Measurements from ENCODE around the gene STRN4.
"Not testable (repeated sequence)": the region's sequence is repeated elsewhere in the genome, so short reads cannot be mapped to it uniquely, and the experiment has no call there.

Gene STRN4

DNA sequence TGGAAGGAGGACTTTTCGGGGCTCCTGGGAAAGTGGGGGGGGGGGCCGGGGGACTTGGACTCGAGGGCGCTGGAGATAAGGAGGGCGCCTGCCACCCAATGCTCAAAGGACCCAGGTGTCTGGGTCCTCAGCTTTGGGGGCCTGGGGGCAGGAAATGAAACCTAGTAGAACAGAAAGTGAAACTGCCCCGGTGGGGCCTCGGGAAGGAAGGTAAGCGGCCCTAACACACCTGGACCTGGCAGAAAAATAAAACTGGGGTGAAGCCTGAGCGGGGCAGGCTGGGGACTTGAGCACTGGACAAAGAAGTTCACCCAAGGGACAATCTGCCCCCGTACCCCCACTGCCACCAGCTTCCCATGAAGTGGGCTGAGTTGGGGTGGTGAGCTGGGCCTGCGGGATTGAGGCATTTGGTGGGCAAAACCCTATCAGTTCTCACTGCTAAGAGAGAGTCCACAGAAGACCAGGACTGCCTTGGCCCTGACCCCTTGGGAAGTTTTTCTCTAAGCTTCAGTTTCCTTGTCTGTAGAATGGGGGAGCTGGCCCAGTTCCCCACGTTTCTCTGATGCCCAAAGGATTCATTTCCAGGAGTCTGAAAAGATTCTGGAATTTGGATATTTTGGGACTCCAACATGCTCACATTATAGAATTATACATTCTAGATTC, 31.7 kb downstream of the STRN4 start:
- DNase-seq (ENCODE audit: insufficient read length, low spot score) = no peak
- no peak for TF ChIP-seq POLR2A (IDR thresholded peaks at IDR 0.05; ENCODE audit: low read depth, low read length)
- no peak for FAIRE-seq

GRCh38 chr19:46713781-46714443, 32.3 kb downstream of the STRN4 start:
- FAIRE-seq = no peak

DNA sequence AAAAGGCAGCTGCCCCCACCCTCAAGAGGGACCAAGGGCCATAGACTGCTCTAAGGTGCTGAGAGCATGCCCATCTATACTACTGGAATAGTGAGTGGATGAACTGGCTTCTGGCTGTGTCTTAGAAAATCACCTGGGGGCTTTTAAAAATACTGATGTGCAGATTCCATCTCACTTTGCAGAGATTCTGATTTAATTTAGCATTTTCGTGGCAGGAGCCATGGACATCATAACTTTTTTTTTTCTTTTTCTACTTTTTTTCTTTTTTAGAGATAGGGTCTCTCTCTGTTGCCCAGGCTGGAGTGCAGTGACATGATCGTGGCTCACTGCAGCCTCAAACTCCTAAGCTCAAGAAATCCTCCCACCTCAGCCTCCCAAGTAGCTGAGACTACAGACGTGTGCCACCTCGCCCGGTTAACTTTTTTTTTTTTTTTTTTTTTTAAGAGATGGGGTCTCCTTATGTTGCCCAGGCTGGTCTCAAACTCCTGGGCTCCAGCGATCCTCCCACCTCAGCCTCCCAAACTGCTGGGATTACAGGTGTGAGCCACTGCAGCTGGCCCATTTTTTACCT, 33.4 kb downstream of the STRN4 start:
- not testable (repeated sequence) for DNase-seq (ENCODE audit: insufficient read length, low spot score); FAIRE-seq

More at GRCh38 chr19:46713781-46714443, 32.3 kb downstream of the STRN4 start:
- TF ChIP-seq POLR2A (IDR thresholded peaks at IDR 0.05; ENCODE audit: low read depth, low read length) = no peak
- DNase-seq (ENCODE audit: insufficient read length, low spot score) = peak; percentile 93

DNA sequence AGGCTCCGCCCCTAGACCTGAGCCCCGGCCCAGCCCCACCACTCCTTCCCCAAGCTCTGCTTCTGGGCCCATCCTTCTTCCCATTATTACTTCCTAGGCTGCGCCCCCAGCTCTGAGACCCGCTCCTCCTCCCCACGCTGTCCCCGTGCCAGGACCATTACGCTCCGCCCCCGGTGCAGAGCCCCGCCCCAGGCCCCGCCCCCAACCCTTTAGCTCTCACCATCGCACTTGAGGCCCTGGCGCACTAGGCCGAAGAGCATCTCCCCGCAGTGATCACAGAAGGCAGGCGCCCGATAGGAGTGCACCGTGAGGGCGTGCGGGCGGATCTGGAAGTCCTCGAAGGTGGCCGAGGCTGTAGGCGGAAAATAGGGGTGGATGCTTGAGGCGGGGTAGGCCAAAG, 35.6 kb downstream of the STRN4 start:
- FAIRE-seq (no peak), DNase-seq (ENCODE audit: insufficient read length, low spot score) (no peak)
- no peak for TF ChIP-seq POLR2A (IDR thresholded peaks at IDR 0.05; ENCODE audit: low read depth, low read length)

GRCh38 chr19:46704379-46705076, 41.7 kb downstream of the STRN4 start:
- FAIRE-seq (no peak), DNase-seq (ENCODE audit: insufficient read length, low spot score) (peak; percentile 44)
- no peak for TF ChIP-seq POLR2A (IDR thresholded peaks at IDR 0.05; ENCODE audit: low read depth, low read length)

DNA sequence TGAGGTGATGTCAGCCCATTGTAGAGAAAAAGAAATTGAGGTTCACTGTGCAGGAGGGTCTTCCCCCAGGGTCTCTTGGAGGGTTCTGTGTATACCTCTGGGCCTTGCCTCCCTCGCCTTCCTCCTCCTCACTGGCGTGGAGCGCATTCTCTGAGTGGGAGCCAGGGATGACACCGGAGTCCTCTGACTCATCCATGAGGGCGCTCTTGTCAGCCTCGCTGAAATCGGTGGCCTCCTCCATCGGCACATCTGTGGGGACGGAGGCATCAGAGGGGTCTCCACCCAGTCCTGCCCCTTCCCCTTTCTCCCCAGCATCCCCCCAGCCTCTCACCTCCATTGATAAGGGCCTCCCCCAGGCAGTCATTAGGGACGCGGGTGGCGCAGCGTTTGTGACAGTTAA, 45.5 kb downstream of the STRN4 start:
- no peak for TF ChIP-seq POLR2A (IDR thresholded peaks at IDR 0.05; ENCODE audit: low read depth, low read length)
- FAIRE-seq (no peak), DNase-seq (ENCODE audit: insufficient read length, low spot score) (no peak)

GRCh38 chr19:46698395-46699321, 47.6 kb downstream of the STRN4 start:
- FAIRE-seq (no peak), DNase-seq (ENCODE audit: insufficient read length, low spot score) (no peak)
- TF ChIP-seq POLR2A (IDR thresholded peaks at IDR 0.05; ENCODE audit: low read depth, low read length) = no peak

DNA sequence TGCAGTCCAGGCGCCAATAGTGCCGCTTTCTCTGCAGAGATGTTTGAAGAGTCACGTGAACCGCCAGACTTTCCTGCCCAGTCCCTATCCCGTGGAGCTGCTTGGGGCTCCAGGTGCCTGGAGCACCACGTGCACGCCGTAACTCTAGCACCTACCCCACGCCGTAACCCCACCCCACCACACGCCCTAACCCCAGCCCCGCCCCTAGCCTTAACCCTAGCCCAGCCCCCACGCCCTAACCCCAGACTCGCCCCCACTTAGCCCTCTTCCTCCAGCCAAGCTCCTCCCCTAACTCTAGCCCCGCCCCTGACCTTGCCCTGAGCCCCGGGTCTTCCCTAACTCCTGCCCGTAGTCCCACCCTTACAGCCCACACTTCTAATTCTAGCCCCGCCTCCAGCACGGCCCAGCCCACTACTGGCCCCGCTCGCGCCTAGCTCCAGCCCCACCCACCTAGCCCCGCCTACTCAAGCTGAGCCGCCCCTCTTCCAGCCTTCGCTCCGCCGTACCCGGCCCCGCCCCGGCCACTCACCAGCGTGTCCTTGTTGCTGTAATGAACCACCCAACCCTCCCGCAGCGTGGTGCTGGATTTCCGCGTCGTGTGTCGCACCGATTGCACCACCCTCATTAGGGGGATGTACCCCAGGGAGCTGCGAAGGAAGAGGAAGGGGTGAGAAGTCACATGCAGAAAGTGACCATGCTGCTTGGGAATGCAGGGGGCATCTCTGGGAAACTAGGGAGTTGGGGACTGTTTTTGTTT, 48.9 kb downstream of the STRN4 start:
- no peak for FAIRE-seq
- DNase-seq (ENCODE audit: insufficient read length, low spot score) = no peak
- TF ChIP-seq POLR2A (IDR thresholded peaks at IDR 0.05; ENCODE audit: low read depth, low read length) = no peak

- no peak for DNase-seq (ENCODE audit: insufficient read length, low spot score)
- no peak for TF ChIP-seq POLR2A (IDR thresholded peaks at IDR 0.05; ENCODE audit: low read depth, low read length)
- FAIRE-seq = no peak
Observed at GRCh38 chr19:46696866-46697203, 49.4 kb downstream of the STRN4 start.

DNA sequence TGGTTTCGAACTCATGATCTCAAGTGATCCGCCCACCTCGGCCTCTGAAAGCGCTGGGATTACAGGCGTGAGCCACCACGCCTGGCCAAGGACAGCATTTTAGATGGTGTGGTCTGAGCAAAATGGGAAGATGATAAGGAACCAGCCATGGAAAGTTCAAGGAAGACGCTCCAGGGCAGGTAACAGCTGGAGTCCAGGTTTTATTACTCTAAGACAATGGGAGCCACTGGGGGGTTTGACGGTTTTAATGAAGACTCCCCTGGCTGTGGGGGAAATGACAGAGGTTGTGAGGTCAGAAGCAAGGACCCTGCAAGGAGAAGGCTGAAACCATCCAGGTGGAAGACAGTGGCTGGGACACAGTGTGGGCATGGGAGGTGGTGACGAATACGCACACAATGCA, 50.2 kb downstream of the STRN4 start:
- no peak for TF ChIP-seq POLR2A (IDR thresholded peaks at IDR 0.05; ENCODE audit: low read depth, low read length)
- FAIRE-seq = no peak
- DNase-seq (ENCODE audit: insufficient read length, low spot score) = no peak

DNA sequence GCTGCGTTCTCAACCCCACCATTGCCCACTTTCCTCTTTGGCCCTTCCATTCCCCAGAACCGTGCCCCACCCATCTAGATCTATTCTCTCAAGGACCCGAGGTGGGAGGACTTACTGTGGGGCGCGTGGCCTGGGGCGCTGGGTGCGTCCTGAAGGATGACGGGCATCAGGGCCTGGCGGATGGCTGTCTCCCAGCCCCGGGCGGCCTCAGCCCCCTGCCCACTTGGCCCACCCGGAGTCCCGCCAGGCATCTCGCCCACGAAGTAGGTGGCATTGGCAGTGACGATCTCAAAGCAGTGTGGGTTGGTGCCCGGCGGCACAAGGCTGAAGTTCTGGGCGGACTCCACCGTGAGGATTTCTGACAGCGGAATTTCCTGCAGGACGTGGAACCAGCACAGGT, 52.5 kb downstream of the STRN4 start:
- DNase-seq (ENCODE audit: insufficient read length, low spot score) (no peak), FAIRE-seq (no peak)
- TF ChIP-seq POLR2A (IDR thresholded peaks at IDR 0.05; ENCODE audit: low read depth, low read length) = no peak

GRCh38 chr19:46692918-46693722, 53.1 kb downstream of the STRN4 start:
- TF ChIP-seq POLR2A (IDR thresholded peaks at IDR 0.05; ENCODE audit: low read depth, low read length) = no peak
- no peak for FAIRE-seq

More at GRCh38 chr19:46692918-46693722, 53.1 kb downstream of the STRN4 start:
- DNase-seq (ENCODE audit: insufficient read length, low spot score) = no peak

All from H54 (cell line).